ENCODE results near the gene KRTAP5-6. TPM values are rescaled to one million over a fixed set of nuclear protein-coding genes. Genes with fewer than 3 reads are reported as not detected.

The KRTAP5-6 gene
- total and polyA plus RNA-seq, 7 donors: not detected

GRCh38 chr11:1706634-1707400 lies 9.8 kb downstream of the KRTAP5-6 start:
- intact Hi-C loops (cut with DNase I): no loop called here
- H3K4me3 ChIP-seq: no peak overlapping the region
- no peaks in the 10 kb centered on the region for H3K36me3 ChIP-seq (ENCODE audit: insufficient read depth in 1 of 2, low read depth in 1 of 2)
- H3K27me3 ChIP-seq (ENCODE audit: insufficient read depth in 3 of 3, low read length in 2 of 3): no peaks in the 10 kb centered on the region
- ATAC-seq (peak; percentile 94 to 99 (median 98)), DNase-seq (peak; percentile 40 to 75)
- 59 to 68% (median 68%) methylated on average over 17 of the region's 17 CpGs for WGBS, 3 donors
- peak; percentile 72 for TF ChIP-seq CTCF (IDR thresholded peaks at IDR 0.05)
- H3K9me3 ChIP-seq: no peaks in the 10 kb centered on the region
- H3K27ac ChIP-seq: no peak overlapping the region
- H3K4me1 ChIP-seq: no peaks in the 10 kb centered on the region

- H3K4me1 ChIP-seq: no peaks in the 10 kb centered on the region
- no peaks in the 10 kb centered on the region for H3K36me3 ChIP-seq (ENCODE audit: insufficient read depth in 1 of 2, low read depth in 1 of 2)
- H3K4me3 ChIP-seq: no peak overlapping the region
- peaks cover 0 to 2% (median 0%) of the 10 kb centered on the region in 3 donors for H3K27me3 ChIP-seq (ENCODE audit: insufficient read depth in 3 of 3, low read length in 2 of 3)
- no peak overlapping the region for H3K27ac ChIP-seq
- TF ChIP-seq CTCF (IDR thresholded peaks at IDR 0.05): no peak
- H3K9me3 ChIP-seq: no peaks in the 10 kb centered on the region
- ATAC-seq: no peak
- no peak for DNase-seq
- whole genome bisulfite sequencing, 3 donors: 17 to 40% (median 26%) methylated on average over 4 of the region's 4 CpGs
- intact Hi-C loops (cut with DNase I): no loop called here
Observed at GRCh38 chr11:1707751-1708150, 10.8 kb downstream of the KRTAP5-6 start.

DNA sequence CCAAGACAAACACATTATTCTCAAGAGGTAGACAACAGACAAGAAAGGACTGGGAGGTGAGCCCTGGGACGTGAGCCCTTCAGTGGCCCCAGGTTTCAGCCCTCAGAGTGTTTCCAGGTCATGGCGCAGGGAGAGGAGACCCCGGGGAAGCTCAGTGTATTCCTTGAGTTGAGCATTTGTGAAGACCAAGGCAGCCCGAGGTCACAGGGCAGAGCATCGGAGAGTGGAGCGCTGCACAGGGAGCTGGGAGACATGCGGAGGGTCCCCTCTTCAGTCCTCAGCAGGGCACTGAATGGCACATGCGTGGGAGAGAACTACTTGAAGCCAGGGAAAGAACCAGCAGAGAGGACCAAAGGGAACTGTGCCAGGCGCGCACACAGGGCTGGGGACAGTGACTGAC lies 11.7 kb downstream of the KRTAP5-6 start:
- Histone ChIP-seq H3K27ac (no peak overlapping the region), H3K9me3 (no peaks in the 10 kb centered on the region), H3K36me3 (ENCODE audit: insufficient read depth in 1 of 2, low read depth in 1 of 2) (no peaks in the 10 kb centered on the region), H3K4me3 (no peak overlapping the region), H3K4me1 (no peaks in the 10 kb centered on the region), H3K27me3 (ENCODE audit: insufficient read depth in 3 of 3, low read length in 2 of 3) (peaks cover 0 to 2% (median 0%) of the 10 kb centered on the region in 3 donors)
- 85 to 88% (median 87%) methylated on average over 10 of the region's 10 CpGs for WGBS, 3 donors
- DNase-seq (no peak), ATAC-seq (no peak)
- TF ChIP-seq CTCF (IDR thresholded peaks at IDR 0.05): no peak
- intact Hi-C loops (cut with DNase I): no loop called here

DNA sequence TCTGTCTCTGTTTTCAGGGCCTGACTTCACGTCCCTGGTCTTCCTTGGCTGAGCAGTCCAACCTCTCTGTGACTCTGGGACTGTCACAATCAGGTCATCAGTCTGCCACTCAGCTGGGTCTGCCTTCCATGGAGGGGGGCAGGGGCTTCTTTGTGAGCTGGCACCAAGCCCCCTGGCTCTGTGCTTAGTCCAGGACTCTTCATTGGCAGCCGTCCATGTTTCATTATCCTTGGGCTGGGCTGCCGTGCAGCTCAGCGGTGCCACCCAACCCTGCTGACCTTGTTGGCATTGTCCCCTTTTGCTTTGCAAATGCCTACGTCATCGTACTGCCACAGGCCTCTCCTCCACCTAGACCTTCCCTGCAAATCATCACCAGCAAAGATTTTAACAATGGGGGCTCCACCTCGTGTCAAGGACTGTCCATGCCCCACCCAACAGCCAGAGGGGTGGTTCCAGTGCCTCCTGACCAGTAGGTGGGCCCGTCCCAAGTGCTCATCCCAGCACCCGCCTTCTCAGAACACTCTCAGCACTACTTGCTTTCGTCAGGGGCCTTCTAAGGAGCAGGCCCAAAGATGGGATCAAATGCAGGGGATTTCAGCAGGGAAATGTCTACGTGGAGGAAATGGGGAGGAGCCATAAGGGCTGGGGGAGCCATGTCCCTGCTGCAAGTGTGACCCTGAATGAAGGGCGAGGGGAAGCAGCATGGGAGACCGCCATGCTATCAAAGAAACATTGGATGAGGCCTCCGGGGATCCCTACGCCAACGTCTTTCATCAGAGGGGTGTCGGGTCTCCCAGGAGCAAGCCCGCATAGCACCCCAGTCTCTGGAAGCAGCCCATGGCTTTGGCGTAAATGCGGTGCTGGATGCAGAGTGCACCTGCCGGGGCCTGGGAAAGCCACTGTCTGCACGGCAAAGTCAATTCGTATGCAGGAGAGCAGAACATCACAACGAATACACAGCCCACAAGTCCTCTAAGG lies 18.2 kb downstream of the KRTAP5-6 start:
- Histone ChIP-seq H3K27ac (no peak overlapping the region), H3K36me3 (ENCODE audit: insufficient read depth in 1 of 2, low read depth in 1 of 2) (no peaks in the 10 kb centered on the region), H3K27me3 (ENCODE audit: insufficient read depth in 3 of 3, low read length in 2 of 3) (peaks cover 0 to 4% (median 0%) of the 10 kb centered on the region in 3 donors), H3K9me3 (no peaks in the 10 kb centered on the region), H3K4me1 (peaks cover 11% of the 10 kb centered on the region), H3K4me3 (no peak overlapping the region)
- 78 to 85% (median 80%) methylated on average over 24 of the region's 24 CpGs for WGBS, 3 donors
- no peak for DNase-seq
- intact Hi-C loops (cut with DNase I): no loop called here
- ATAC-seq: no peak
- TF ChIP-seq CTCF (IDR thresholded peaks at IDR 0.05): no peak
